Hippocampal formation (tissue), 2 donors: ENCODE results near the gene TRUB2.
"Not testable (repeated sequence)": the region's sequence is repeated elsewhere in the genome, so short reads cannot be mapped to it uniquely, and the experiment has no call there.

Experiments
- DNase-seq, 2 donors: peaks; one replicate each; lab custom pipeline; 2025; lab: John Stamatoyannopoulos, UW

The TRUB2 gene

GRCh38 chr9:128298535-128299482, 23.4 kb downstream of the TRUB2 start:
- no peak for DNase-seq

GRCh38 chr9:128297221-128297773, 24.9 kb downstream of the TRUB2 start:
- DNase-seq = no peak

- DNase-seq = no peak
Measured at GRCh38 chr9:128296340-128297220, 25.7 kb downstream of the TRUB2 start.

GRCh38 chr9:128294142-128294541, 28.1 kb downstream of the TRUB2 start:
- no peak for DNase-seq

- DNase-seq = no peak
Measured at GRCh38 chr9:128293091-128293490, 29.2 kb downstream of the TRUB2 start.

GRCh38 chr9:128292009-128292408, 30.2 kb downstream of the TRUB2 start:
- DNase-seq = no peak

- DNase-seq = no peak
Measured at GRCh38 chr9:128288273-128289004, 33.8 kb downstream of the TRUB2 start.

GRCh38 chr9:128286440-128286839, 35.8 kb downstream of the TRUB2 start:
- DNase-seq = peak; percentile 46 to 69

- DNase-seq = no peak
Measured at GRCh38 chr9:128285033-128285784, 37.0 kb downstream of the TRUB2 start.

GRCh38 chr9:128282500-128282899, 39.7 kb downstream of the TRUB2 start:
- no peak for DNase-seq

GRCh38 chr9:128280084-128280622, 42.1 kb downstream of the TRUB2 start:
- DNase-seq = no peak

- not testable (repeated sequence) for DNase-seq
Measured at GRCh38 chr9:128279088-128280073, 42.9 kb downstream of the TRUB2 start.

- no peak for DNase-seq
Measured at GRCh38 chr9:128276574-128277270, 45.5 kb downstream of the TRUB2 start.

- peak; percentile 98 to 99 for DNase-seq
Measured at GRCh38 chr9:128276008-128276573, 46.2 kb downstream of the TRUB2 start, which contains the start of gene SWI5. Gene SWI5, plus strand, starts transcription at chr9:128276276.

- DNase-seq = no peak
Measured at GRCh38 chr9:128275198-128276007, 46.8 kb downstream of the TRUB2 start, which contains the start of gene GOLGA2. Gene GOLGA2, minus strand, starts transcription at chr9:128276007. Its CDS starts 31 bp downstream, at chr9:128275976.

GRCh38 chr9:128274245-128274644, 48.0 kb downstream of the TRUB2 start:
- DNase-seq = no peak

GRCh38 chr9:128271512-128271911, 50.7 kb downstream of the TRUB2 start:
- DNase-seq = no peak
